Measurements from ENCODE around the gene CARD10.

CARD10 gene

GRCh38 chr22:37462436-37462835, 56.8 kb downstream of the CARD10 start:
- DNase-seq = no peak

DNA sequence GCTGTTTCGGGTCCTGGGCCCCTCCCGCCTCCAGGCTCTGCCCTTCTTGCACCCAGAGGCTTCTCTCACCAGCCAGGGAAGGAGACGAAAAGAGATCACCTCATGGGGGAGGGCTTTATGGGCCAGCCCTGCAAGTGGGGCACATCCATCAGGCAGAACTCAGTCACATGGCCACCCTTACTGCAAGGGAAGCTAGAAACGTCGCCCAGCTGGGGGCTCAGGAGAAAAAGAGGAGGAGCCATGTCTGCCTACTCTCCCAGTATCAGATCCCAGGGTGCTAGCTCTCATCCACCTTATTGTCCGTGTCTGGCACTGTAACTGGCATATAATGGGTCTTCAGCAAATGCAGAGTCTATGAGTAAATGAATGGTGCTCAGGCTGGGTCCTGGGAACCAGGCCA, 57.3 kb downstream of the CARD10 start:
- DNase-seq = no peak

- DNase-seq = no peak
These were observed 58.5 kb downstream of the CARD10 start for GRCh38 chr22:37460684-37461083.

DNA sequence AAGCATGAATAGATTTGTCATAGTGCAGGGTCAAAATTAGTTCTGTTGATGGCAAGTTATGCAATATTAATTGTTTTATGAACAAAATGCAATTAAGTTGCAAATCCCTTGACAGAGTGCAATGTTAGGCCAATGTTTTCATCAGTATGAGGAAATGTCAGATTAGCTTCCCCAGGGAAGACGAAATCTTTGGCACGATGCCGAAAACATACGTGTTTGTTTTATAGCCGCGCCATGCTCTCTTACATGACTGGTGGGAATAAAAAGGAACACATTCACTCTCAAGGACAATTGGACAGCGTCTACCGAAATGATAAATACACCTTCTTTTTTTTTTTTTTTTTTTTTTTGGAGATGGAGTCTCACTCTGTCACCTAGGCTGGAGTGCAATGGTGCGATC, 60.0 kb downstream of the CARD10 start:
- DNase-seq = no peak

- DNase-seq = peak; percentile 82
These were observed 61.9 kb downstream of the CARD10 start for GRCh38 chr22:37457093-37457893.

GRCh38 chr22:37456346-37456745, 62.9 kb downstream of the CARD10 start:
- DNase-seq = no peak

GRCh38 chr22:37455896-37456295, 63.3 kb downstream of the CARD10 start:
- DNase-seq = no peak

GRCh38 chr22:37454857-37455686, 64.1 kb downstream of the CARD10 start:
- no peak for DNase-seq

GRCh38 chr22:37453696-37454095, 65.5 kb downstream of the CARD10 start:
- DNase-seq = no peak

- no peak for DNase-seq
These were observed 68.0 kb downstream of the CARD10 start for GRCh38 chr22:37451218-37451617.

GRCh38 chr22:37449331-37450001, 69.7 kb downstream of the CARD10 start:
- no peak for DNase-seq

GRCh38 chr22:37448516-37449127, 70.6 kb downstream of the CARD10 start:
- DNase-seq = no peak

GRCh38 chr22:37445501-37445900, 73.7 kb downstream of the CARD10 start:
- DNase-seq = no peak

- no peak for DNase-seq
These were observed 75.2 kb downstream of the CARD10 start for GRCh38 chr22:37443977-37444376.

- no peak for DNase-seq
These were observed 76.1 kb downstream of the CARD10 start for GRCh38 chr22:37443086-37443485.

DNA sequence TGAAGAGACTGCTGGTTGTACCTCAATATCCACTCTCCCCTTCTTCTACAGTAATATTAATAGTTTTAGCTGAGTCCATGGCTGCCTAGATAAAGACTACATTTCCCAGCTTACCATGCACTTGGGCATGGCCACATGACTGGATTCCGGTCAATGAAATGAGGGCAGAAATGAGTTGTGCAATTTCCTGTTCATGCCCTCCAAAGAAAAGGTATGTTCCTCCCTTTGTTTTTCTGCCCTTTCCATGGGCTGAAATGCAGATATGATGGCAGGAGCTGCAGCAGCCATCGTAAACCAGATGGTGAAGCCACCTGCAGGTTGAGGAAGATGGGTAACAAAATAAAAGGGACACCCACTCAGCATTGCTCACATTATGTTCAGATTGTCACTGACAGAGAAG, 76.7 kb downstream of the CARD10 start:
- DNase-seq = no peak

GRCh38 chr22:37442135-37442534, 77.1 kb downstream of the CARD10 start:
- DNase-seq = no peak

DNA sequence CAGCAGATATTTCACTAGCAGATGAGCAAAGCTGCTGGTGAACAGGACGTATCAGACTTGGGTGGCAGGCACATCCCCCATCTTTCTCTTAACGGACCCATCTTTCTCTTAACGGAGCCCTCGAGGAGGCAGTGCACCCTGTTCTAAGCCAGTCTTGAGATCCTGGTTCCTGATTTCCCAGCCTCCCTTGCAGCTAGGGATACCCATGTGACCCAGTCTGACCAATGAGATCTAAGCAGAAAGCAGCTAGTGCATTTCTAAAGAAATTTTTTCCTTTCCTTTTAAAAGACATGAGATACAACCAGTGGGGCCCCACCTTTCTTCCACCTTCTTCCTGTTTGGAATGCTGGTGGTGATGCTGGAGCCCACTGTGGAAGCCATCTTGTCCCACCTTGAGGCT, 78.3 kb downstream of the CARD10 start:
- DNase-seq = no peak
